Large intestine (tissue), 3 donors: ENCODE data around the gene NFIX. TPM values are rescaled to one million over a fixed set of nuclear protein-coding genes. Genes with fewer than 3 reads are reported as not detected.

Experiments used
- DNase-seq, 2 donors: peaks; one replicate each; pipeline versions ENCODE4 v3.0.0 to v3.0.0-alpha.2; 2013
- H3K27ac ChIP-seq: one replicate; pipeline ENCODE4 v1.5.1; 2013; ENCODE audit warnings: low read length
- H3K27me3 ChIP-seq: 2 replicates; pipeline ENCODE4 v1.6.1; 2013; ENCODE audit warnings: low read length; ENCODE audit not compliant: control insufficient read depth, insufficient read depth
- H3K36me3 ChIP-seq: 2 replicates; pipeline ENCODE4 v1.6.1; 2013; ENCODE audit warnings: low read length; ENCODE audit not compliant: control insufficient read depth, insufficient read depth
- H3K4me1 ChIP-seq: one replicate; pipeline ENCODE4 v1.6.1; 2013; ENCODE audit warnings: low read length; ENCODE audit not compliant: control insufficient read depth, insufficient read depth
- H3K4me3 ChIP-seq: one replicate; pipeline ENCODE4 v1.5.1; 2013; ENCODE audit warnings: low read length
- H3K9me3 ChIP-seq: one replicate; pipeline ENCODE4 v1.6.1; 2013; ENCODE audit warnings: mild to moderate bottlenecking, low read depth, low read length, moderate library complexity; ENCODE audit not compliant: control insufficient read depth
- WGBS: methylation state at CpG from one replicate; pipeline ENCODE4 v1.1.5; 2013; ENCODE audit warnings: low lambda C conversion rate; ENCODE audit not compliant: insufficient coverage; 5-methylcytosine and 5-hydroxymethylcytosine counted together
- polyA plus RNA-seq: library from polyadenylated mRNA; unstranded; fragments of 120-200 nt; gene quantifications from one replicate; pipeline ENCODE4 v1.2.1, GENCODE V29; 2013

Gene NFIX
- polyA plus RNA-seq, 1 donor: 20.2 TPM

- Histone ChIP-seq H3K27me3 (no peaks in the 10 kb centered on the region), H3K4me1 (peaks cover 31% of the 10 kb centered on the region), H3K36me3 (peaks cover 10% of the 10 kb centered on the region), H3K4me3 (no peak overlapping the region), H3K27ac (no peak overlapping the region), H3K9me3 (no peaks in the 10 kb centered on the region)
- no peak for DNase-seq
- no CpG with 5 or more reads among the region's 11 CpGs for WGBS
Observed at GRCh38 chr19:13077240-13077639, 82.0 kb downstream of the NFIX start.

GRCh38 chr19:13078381-13078780 lies 83.1 kb downstream of the NFIX start:
- H3K4me1 ChIP-seq: peaks cover 33% of the 10 kb centered on the region
- H3K9me3 ChIP-seq: no peaks in the 10 kb centered on the region
- H3K36me3 ChIP-seq: peaks cover 10% of the 10 kb centered on the region
- no CpG with 5 or more reads among the region's 10 CpGs for WGBS
- H3K4me3 ChIP-seq: no peak overlapping the region
- H3K27ac ChIP-seq: no peak overlapping the region
- H3K27me3 ChIP-seq: peaks cover 3% of the 10 kb centered on the region
- DNase-seq: no peak

GRCh38 chr19:13078897-13079541 lies 83.7 kb downstream of the NFIX start:
- 92% methylated on average over 2 of the region's 12 CpGs for WGBS
- Histone ChIP-seq H3K9me3 (no peaks in the 10 kb centered on the region), H3K27me3 (peaks cover 3% of the 10 kb centered on the region), H3K4me1 (peaks cover 33% of the 10 kb centered on the region), H3K4me3 (no peak overlapping the region), H3K27ac (peak overlapping the region; percentile 65), H3K36me3 (peaks cover 6% of the 10 kb centered on the region)
- DNase-seq: no peak

- H3K4me1 ChIP-seq: peaks cover 33% of the 10 kb centered on the region
- no CpG with 5 or more reads among the region's 16 CpGs for WGBS
Observed at GRCh38 chr19:13079542-13079986, 84.3 kb downstream of the NFIX start.

GRCh38 chr19:13082192-13083007 lies 87.1 kb downstream of the NFIX start:
- H3K36me3 ChIP-seq: no peaks in the 10 kb centered on the region
- DNase-seq: peak in 1 of 2 donors; percentile 34
- WGBS: no CpG with 5 or more reads among the region's 14 CpGs
- peaks cover 28% of the 10 kb centered on the region for H3K27me3 ChIP-seq
- no peak overlapping the region for H3K4me3 ChIP-seq
- no peaks in the 10 kb centered on the region for H3K9me3 ChIP-seq
- H3K4me1 ChIP-seq: peaks cover 26% of the 10 kb centered on the region
- no peak overlapping the region for H3K27ac ChIP-seq

More at GRCh38 chr19:13079542-13079986, 84.3 kb downstream of the NFIX start:
- no peaks in the 10 kb centered on the region for H3K9me3 ChIP-seq
- peaks cover 4% of the 10 kb centered on the region for H3K36me3 ChIP-seq
- H3K4me3 ChIP-seq: no peak overlapping the region
- H3K27ac ChIP-seq: peak overlapping the region; percentile 65
- DNase-seq: peak; percentile 60 to 76
- H3K27me3 ChIP-seq: peaks cover 3% of the 10 kb centered on the region

GRCh38 chr19:13083008-13083404 lies 87.7 kb downstream of the NFIX start:
- DNase-seq: no peak
- no peak overlapping the region for H3K27ac ChIP-seq
- no CpG with 5 or more reads among the region's 7 CpGs for WGBS
- H3K9me3 ChIP-seq: no peaks in the 10 kb centered on the region
- H3K36me3 ChIP-seq: no peaks in the 10 kb centered on the region
- H3K4me3 ChIP-seq: no peak overlapping the region
- peaks cover 32% of the 10 kb centered on the region for H3K27me3 ChIP-seq
- peaks cover 20% of the 10 kb centered on the region for H3K4me1 ChIP-seq

GRCh38 chr19:13083627-13084026 lies 88.4 kb downstream of the NFIX start:
- Histone ChIP-seq H3K4me3 (no peak overlapping the region), H3K27me3 (peaks cover 32% of the 10 kb centered on the region), H3K27ac (no peak overlapping the region), H3K9me3 (no peaks in the 10 kb centered on the region), H3K36me3 (no peaks in the 10 kb centered on the region), H3K4me1 (peaks cover 14% of the 10 kb centered on the region)
- DNase-seq: no peak
- WGBS: no CpG with 5 or more reads among the region's 9 CpGs

GRCh38 chr19:13085666-13086065 lies 90.4 kb downstream of the NFIX start:
- Histone ChIP-seq H3K9me3 (no peaks in the 10 kb centered on the region), H3K4me3 (no peak overlapping the region), H3K36me3 (no peaks in the 10 kb centered on the region), H3K27ac (no peak overlapping the region), H3K4me1 (peaks cover 2% of the 10 kb centered on the region), H3K27me3 (peaks cover 33% of the 10 kb centered on the region)
- no CpG with 5 or more reads among the region's 7 CpGs for WGBS
- no peak for DNase-seq

- Histone ChIP-seq H3K4me3 (no peak overlapping the region), H3K9me3 (no peaks in the 10 kb centered on the region), H3K36me3 (no peaks in the 10 kb centered on the region), H3K4me1 (peaks cover 2% of the 10 kb centered on the region), H3K27me3 (peaks cover 36% of the 10 kb centered on the region), H3K27ac (no peak overlapping the region)
- no CpG with 5 or more reads among the region's 2 CpGs for WGBS
- DNase-seq: no peak
Observed at GRCh38 chr19:13086341-13086740, 91.1 kb downstream of the NFIX start.

GRCh38 chr19:13087295-13087694 lies 92.0 kb downstream of the NFIX start:
- no peaks in the 10 kb centered on the region for H3K36me3 ChIP-seq
- H3K27ac ChIP-seq: no peak overlapping the region
- no CpG with 5 or more reads among the region's 12 CpGs for WGBS

More at GRCh38 chr19:13087295-13087694, 92.0 kb downstream of the NFIX start:
- H3K9me3 ChIP-seq: no peaks in the 10 kb centered on the region
- no peak overlapping the region for H3K4me3 ChIP-seq
- H3K4me1 ChIP-seq: peaks cover 9% of the 10 kb centered on the region
- no peak for DNase-seq
- peaks cover 46% of the 10 kb centered on the region for H3K27me3 ChIP-seq
